ENCODE results near the gene AVEN. TPM values are rescaled to one million over a fixed set of nuclear protein-coding genes. Genes with fewer than 3 reads are reported as not detected.

AVEN gene
- total and polyA plus RNA-seq, 9 of the 15 experiments (the other 6 are each of a cell fraction or from before 2014, with no cell fraction given) = 1.5 to 6.4 (median 4.7) TPM

GRCh38 chr15:33968224-33968623, 70.8 kb downstream of the AVEN start, which contains the start of gene CHRM5:
Gene CHRM5 (plus strand): TSS chr15:33968497. CDS start chr15:34062718, 94,221 bp downstream.
- in situ Hi-C loops (cut with MboI) (no loop called here), intact Hi-C loops (cut with micrococcal nuclease) (no loop called here)
- DNase-seq (ENCODE audit: extremely low read depth in 1 of 4, low spot score in 3 of 4) = no peak
- no peaks in the 10 kb centered on the region for H3K36me3 ChIP-seq (ENCODE audit: control insufficient read depth, insufficient read depth, low read length)
- no peak within 1 kb of the TSS for H2AFZ ChIP-seq (ENCODE audit: low read depth, low read length)
- WGBS (ENCODE audit: insufficient coverage, low coverage, missing lambda C conversion rate) = 0% methylated on average over 6 of the region's 6 CpGs
- ChIA-PET POLR2A (interaction anchor here (0.6 kb wide), 1 partner anchor 175 kb away, joined by 3 read pairs; no protein-coding TSS in a partner anchor), CTCF (ENCODE audit: low intra/inter-chr PET ratio) (no interaction called here)
- H3K27me3 ChIP-seq (ENCODE audit: control insufficient read depth in 2 of 2, insufficient read depth in 2 of 2, low read length in 2 of 2) = no peaks in the 10 kb centered on the region
- TF ChIP-seq SP2 (IDR thresholded peaks at IDR 0.05; ENCODE audit: extremely low read depth, low read depth, low read length, poor library complexity, severe bottlenecking) (no peak), NR4A1 (CRISPR knock-in tag; IDR thresholded peaks at IDR 0.05) (no peak), NR4A1 (tag; IDR thresholded peaks at IDR 0.05) (no peak), BDP1 (IDR thresholded peaks at IDR 0.05; ENCODE audit: insufficient read depth, insufficient read length) (no peak), CCAR2 (IDR thresholded peaks at IDR 0.05; ENCODE audit: low read depth, low read length) (no peak), JUND (IDR thresholded peaks at IDR 0.05; ENCODE audit: borderline replicate concordance, low read depth, low read length) (no peak), JUND (tag; IDR thresholded peaks at IDR 0.05; ENCODE audit: borderline replicate concordance, low read depth, low read length) (no peak), ELF4 (CRISPR knock-in tag; IDR thresholded peaks at IDR 0.05) (no peak), POLR2AphosphoS5 (IDR thresholded peaks at IDR 0.05; ENCODE audit: control insufficient read depth, insufficient read depth, low read depth, low read length) (no peak), ATF1 (CRISPR knock-in tag; IDR thresholded peaks at IDR 0.05) (no peak), ATF1 (tag; IDR thresholded peaks at IDR 0.05) (no peak), PHB2 (IDR thresholded peaks at IDR 0.05; ENCODE audit: low read depth) (no peak), TGIF2 (CRISPR knock-in tag; IDR thresholded peaks at IDR 0.05) (no peak), ZNF561 (CRISPR knock-in tag; conservative IDR thresholded peaks at IDR 0.05) (no peak), ZNF232 (CRISPR knock-in tag; IDR thresholded peaks at IDR 0.05) (no peak), ZNF644 (tag; IDR thresholded peaks at IDR 0.05; ENCODE audit: low read depth) (no peak), DDX20 (tag; IDR thresholded peaks at IDR 0.05; ENCODE audit: low read depth) (no peak), KAT8 (IDR thresholded peaks at IDR 0.05; ENCODE audit: low read depth) (no peak), CREB3L1 (IDR thresholded peaks at IDR 0.05; ENCODE audit: borderline replicate concordance, low read depth) (no peak), YY1 (IDR thresholded peaks at IDR 0.05; ENCODE audit: borderline replicate concordance in 1 of 3, control insufficient read depth in 1 of 3, extremely low read depth in 1 of 3, insufficient read depth in 3 of 3, insufficient read length in 1 of 3, insufficient replicate concordance in 2 of 3, low read depth in 1 of 3, low read length in 2 of 3) (no peak), ZNF23 (CRISPR knock-in tag; IDR thresholded peaks at IDR 0.05) (no peak), BRF2 (IDR thresholded peaks at IDR 0.05; ENCODE audit: borderline replicate concordance, insufficient read depth, insufficient read length) (no peak), ZNF184 (CRISPR knock-in tag; IDR thresholded peaks at IDR 0.05) (no peak)
- H3K9ac ChIP-seq (ENCODE audit: insufficient read depth in 1 of 2, low read depth in 2 of 2, low read length in 2 of 2) = no peak within 1 kb of the TSS
- no peaks in the 10 kb centered on the region for H4K20me1 ChIP-seq (replicated peaks; ENCODE audit: control insufficient read depth, insufficient read depth, low read length)
- H3K4me3 ChIP-seq = no peak within 1 kb of the TSS
- no peak for FAIRE-seq
- no peak within 1 kb of the TSS for H3K4me2 ChIP-seq (ENCODE audit: insufficient read depth, low read length)
- no peak within 1 kb of the TSS for H3K27ac ChIP-seq (ENCODE audit: extremely low read depth, low read depth, low read length)
- H3K9me1 ChIP-seq (ENCODE audit: control insufficient read depth, insufficient read depth, low read length) = no peaks in the 10 kb centered on the region
- no TSS peak for BruUV-seq (replicated peaks)
- no peaks in the 10 kb centered on the region for H3K79me2 ChIP-seq (ENCODE audit: control insufficient read depth, insufficient read depth, low read length)
- no peaks in the 10 kb centered on the region for H3K9me3 ChIP-seq (replicated peaks; ENCODE audit: control insufficient read depth, insufficient read depth, low read depth, low read length)
- ATAC-seq = no peak
- no peaks in the 10 kb centered on the region for H3K4me1 ChIP-seq (replicated peaks in 1 of 2; ENCODE audit: control insufficient read depth in 2 of 2, insufficient read depth in 2 of 2, low read length in 2 of 2)
